Measurements from ENCODE around the gene PRSS35. TPM values are rescaled to one million over a fixed set of nuclear protein-coding genes. Genes with fewer than 3 reads are reported as not detected.

PRSS35 gene
- total RNA-seq, 2 donors from 2014 or later = not detected

DNA sequence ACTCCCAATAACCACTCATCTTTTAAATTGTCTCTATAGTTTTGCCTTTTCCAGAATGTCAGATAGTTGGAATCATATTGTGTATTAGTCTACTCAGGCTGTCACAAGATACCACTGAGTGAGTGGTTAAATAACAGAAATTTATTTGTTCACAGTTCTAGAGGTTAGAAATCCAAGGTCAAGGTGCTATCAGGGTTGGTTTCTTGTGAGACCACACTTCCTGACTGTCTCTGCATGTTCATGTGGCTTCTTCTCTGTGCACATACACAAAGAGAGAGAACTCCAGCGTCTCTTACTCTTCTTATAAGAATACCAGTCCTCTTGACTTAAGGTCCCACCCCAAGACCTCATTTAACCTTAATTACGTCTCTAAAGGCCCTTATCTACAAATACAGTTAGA is 23.9 kb upstream of the PRSS35 start:
- no peaks in the 10 kb centered on the region for H3K9me3 Mint-ChIP-seq
- no peaks in the 10 kb centered on the region for H3K27me3 Mint-ChIP-seq (ENCODE audit: low read depth)
- no peak overlapping the region for H3K27ac Mint-ChIP-seq
- no peak overlapping the region for H3K4me3 Mint-ChIP-seq
- ATAC-seq (replicated peaks in 1 of 2) = no peak
- DNase-seq = no peak
- H3K36me3 Mint-ChIP-seq (ENCODE audit: insufficient read depth in 2 of 2) = no peaks in the 10 kb centered on the region
- no peaks in the 10 kb centered on the region for H3K4me1 Mint-ChIP-seq (ENCODE audit: low read depth)

DNA sequence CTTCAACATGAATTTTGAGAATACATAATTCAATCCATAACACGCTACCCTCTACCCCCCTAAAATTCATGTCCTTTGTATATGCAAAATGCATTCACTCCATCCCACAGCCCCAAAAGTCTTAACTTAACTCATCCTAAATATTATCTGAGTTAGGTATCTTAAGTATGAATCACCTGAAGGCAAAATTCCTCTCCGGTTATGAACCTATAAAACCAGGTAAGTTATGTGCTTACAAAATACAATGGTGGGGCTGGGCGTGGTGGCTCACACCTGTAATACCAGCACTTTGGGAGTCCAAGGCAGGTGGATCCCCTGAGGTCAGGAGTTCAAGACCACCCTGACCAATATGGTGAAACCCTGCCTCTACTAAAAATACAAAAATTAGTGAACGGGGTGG is 23.5 kb upstream of the PRSS35 start:
- ATAC-seq (replicated peaks in 1 of 2) (no peak), DNase-seq (no peak)
- no peaks in the 10 kb centered on the region for H3K36me3 Mint-ChIP-seq (ENCODE audit: insufficient read depth in 2 of 2)
- no peak overlapping the region for H3K27ac Mint-ChIP-seq
- H3K4me3 Mint-ChIP-seq = no peak overlapping the region
- H3K27me3 Mint-ChIP-seq (ENCODE audit: low read depth) = no peaks in the 10 kb centered on the region
- no peaks in the 10 kb centered on the region for H3K9me3 Mint-ChIP-seq
- no peaks in the 10 kb centered on the region for H3K4me1 Mint-ChIP-seq (ENCODE audit: low read depth)

DNA sequence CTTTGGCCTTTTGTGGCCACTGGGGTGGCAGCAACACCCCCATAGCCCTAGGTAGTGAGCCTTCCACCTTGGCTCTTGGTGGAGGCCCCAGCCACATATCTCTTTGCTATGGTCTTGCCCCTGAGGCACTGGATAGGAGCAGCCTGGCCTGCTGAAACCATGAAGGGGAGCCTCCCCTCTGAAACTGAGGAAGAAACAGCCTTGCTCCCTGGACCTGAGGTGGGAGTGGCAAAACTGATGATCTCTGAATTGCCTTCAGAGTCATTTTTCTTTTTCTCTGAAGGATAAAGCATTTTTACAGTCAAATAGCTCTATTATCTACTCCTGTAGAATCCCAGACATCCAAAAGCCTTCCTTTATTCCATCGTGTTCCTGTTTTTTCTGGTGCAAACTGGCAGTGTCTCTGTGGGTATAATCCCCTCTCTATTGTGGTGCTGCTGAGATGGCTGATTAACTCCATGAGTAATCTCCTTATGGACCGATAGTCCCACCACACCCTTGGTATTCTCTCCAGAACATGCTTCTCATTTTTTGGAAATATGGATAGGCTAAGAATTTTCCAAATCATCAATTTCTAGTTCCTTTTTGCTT is 22.0 kb upstream of the PRSS35 start:
- Mint-ChIP-seq H3K4me1 (ENCODE audit: low read depth) (no peaks in the 10 kb centered on the region), H3K27me3 (ENCODE audit: low read depth) (no peaks in the 10 kb centered on the region), H3K9me3 (no peaks in the 10 kb centered on the region), H3K4me3 (no peak overlapping the region), H3K27ac (no peak overlapping the region), H3K36me3 (ENCODE audit: insufficient read depth in 2 of 2) (no peaks in the 10 kb centered on the region)
- ATAC-seq (replicated peaks in 1 of 2) = no peak
- DNase-seq = no peak

DNA sequence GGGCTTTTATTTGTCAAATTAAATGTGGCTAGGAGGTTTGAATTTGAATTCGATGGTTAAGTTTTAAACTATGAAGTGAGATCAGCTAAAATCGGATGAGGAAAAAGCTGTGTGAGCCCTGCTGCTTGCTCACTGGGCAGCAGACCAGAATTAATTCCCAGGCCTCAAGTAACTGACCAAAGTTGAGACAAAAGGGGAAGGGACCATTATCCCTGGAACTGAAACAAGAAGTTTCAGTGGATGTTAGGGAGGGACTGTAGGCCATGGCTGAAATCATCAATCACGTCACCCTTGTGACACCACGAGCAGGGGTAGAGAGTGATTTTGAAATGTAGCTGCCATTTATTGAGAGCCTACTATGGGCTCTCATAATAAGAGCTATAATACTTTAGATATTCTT is 7.0 kb upstream of the PRSS35 start:
- Mint-ChIP-seq H3K27me3 (ENCODE audit: low read depth) (peaks cover 9% of the 10 kb centered on the region), H3K27ac (no peak overlapping the region), H3K9me3 (peaks cover 0 to 5% of the 10 kb centered on the region in 2 donors), H3K4me1 (ENCODE audit: low read depth) (no peaks in the 10 kb centered on the region), H3K4me3 (no peak overlapping the region), H3K36me3 (ENCODE audit: insufficient read depth in 2 of 2) (peaks cover 0 to 3% of the 10 kb centered on the region in 2 donors)
- no peak for ATAC-seq (replicated peaks in 1 of 2)
- DNase-seq = no peak

DNA sequence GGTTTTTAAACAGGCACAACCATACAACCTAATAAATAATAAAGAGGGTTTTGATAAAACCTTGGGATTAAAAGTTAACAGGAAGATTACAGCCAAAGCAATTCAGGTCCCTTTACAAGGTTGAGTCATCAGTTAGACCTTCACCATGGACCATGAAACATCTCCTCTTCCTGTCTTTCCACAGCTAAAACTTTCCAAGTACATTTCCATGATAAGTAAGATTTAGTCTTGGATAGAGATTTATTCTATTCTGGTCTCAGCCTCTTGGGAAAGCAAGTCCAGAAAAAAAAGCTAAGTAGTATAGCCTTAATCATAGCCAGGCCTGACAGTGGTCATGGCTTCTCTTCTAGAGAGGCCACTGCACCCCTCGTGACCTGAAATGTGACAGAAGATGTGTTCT is 2.9 kb upstream of the PRSS35 start:
- ATAC-seq (replicated peaks in 1 of 2) = no peak
- Mint-ChIP-seq H3K27me3 (ENCODE audit: low read depth) (peaks cover 42% of the 10 kb centered on the region), H3K27ac (no peak overlapping the region), H3K9me3 (no peaks in the 10 kb centered on the region), H3K4me1 (ENCODE audit: low read depth) (peaks cover 4% of the 10 kb centered on the region), H3K36me3 (ENCODE audit: insufficient read depth in 2 of 2) (no peaks in the 10 kb centered on the region), H3K4me3 (no peak overlapping the region)
- no peak for DNase-seq

DNA sequence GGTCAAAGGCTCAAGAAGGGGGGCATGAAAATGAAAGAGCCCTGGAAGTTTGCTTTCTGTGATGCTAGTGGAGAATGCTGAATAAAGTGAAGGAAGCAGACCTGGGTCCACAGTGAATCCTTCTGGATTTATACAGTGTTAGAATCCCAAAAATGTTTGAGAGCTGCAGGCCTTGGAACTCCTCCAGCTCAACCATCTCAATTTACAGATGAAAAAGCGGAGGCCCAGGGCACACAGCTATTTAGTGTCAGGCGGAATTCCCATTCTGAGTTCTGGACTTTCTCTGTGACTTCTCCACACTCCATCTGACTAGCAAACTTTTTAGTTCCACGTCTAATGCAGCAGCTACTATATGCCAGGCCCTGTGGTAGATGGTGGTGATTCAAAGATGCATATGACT is 1.5 kb upstream of the PRSS35 start:
- H3K4me3 Mint-ChIP-seq = no peak overlapping the region
- H3K36me3 Mint-ChIP-seq (ENCODE audit: insufficient read depth in 2 of 2) = no peaks in the 10 kb centered on the region
- H3K27ac Mint-ChIP-seq = no peak overlapping the region
- ATAC-seq (replicated peaks in 1 of 2) = no peak
- no peaks in the 10 kb centered on the region for H3K9me3 Mint-ChIP-seq
- H3K4me1 Mint-ChIP-seq (ENCODE audit: low read depth) = peaks cover 4% of the 10 kb centered on the region
- no peak for DNase-seq
- H3K27me3 Mint-ChIP-seq (ENCODE audit: low read depth) = peaks cover 45% of the 10 kb centered on the region

DNA sequence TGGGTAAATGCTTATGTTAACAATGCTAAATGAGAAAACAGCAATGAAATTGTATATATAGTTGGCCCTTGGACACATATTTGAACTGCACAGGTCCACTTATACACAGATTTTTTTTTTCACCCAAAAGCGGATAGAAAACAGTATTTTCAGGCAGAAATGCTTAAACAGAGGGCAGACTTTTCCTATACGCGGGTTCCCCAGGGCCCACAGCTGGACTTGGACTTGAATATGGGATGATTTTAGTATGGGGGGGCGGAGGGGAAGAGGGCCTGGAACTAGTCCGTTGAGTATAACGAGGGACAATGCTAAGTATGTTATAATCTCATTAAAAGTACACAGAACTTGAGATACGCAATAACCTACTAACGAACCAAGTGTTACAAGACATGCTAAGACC is 1.1 kb upstream of the PRSS35 start:
- Mint-ChIP-seq H3K4me1 (ENCODE audit: low read depth) (peaks cover 4% of the 10 kb centered on the region), H3K36me3 (ENCODE audit: insufficient read depth in 2 of 2) (no peaks in the 10 kb centered on the region), H3K27ac (no peak overlapping the region), H3K4me3 (peak overlapping the region in 1 of 2 donors; percentile 66), H3K27me3 (ENCODE audit: low read depth) (peaks cover 48% of the 10 kb centered on the region), H3K9me3 (no peaks in the 10 kb centered on the region)
- DNase-seq (no peak), ATAC-seq (replicated peaks in 1 of 2) (no peak)

DNA sequence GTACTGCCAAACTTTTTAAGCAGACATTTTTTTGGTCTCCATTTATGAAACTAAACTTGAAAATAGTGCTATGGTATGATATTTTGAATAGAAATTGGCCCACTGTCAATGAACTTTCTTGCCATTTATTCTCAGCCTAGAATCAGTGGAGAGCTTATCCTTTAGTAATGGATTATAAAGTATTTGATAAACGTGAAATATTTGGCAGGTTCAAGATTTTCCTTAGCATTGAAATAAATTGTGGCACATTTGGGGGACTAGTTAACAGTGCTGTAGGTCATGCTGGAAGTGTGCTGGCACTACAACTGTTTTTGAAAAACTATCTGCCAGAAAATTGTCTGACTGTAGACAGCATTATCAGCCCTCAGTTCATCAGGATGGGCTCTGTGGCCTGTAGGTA is 2.1 kb downstream of the PRSS35 start:
- H3K4me1 Mint-ChIP-seq (ENCODE audit: low read depth) = peaks cover 4% of the 10 kb centered on the region
- no peaks in the 10 kb centered on the region for H3K36me3 Mint-ChIP-seq (ENCODE audit: insufficient read depth in 2 of 2)
- DNase-seq (no peak), ATAC-seq (replicated peaks in 1 of 2) (no peak)
- H3K9me3 Mint-ChIP-seq = no peaks in the 10 kb centered on the region
- no peak overlapping the region for H3K27ac Mint-ChIP-seq
- no peak overlapping the region for H3K4me3 Mint-ChIP-seq
- H3K27me3 Mint-ChIP-seq (ENCODE audit: low read depth) = peaks cover 45% of the 10 kb centered on the region

DNA sequence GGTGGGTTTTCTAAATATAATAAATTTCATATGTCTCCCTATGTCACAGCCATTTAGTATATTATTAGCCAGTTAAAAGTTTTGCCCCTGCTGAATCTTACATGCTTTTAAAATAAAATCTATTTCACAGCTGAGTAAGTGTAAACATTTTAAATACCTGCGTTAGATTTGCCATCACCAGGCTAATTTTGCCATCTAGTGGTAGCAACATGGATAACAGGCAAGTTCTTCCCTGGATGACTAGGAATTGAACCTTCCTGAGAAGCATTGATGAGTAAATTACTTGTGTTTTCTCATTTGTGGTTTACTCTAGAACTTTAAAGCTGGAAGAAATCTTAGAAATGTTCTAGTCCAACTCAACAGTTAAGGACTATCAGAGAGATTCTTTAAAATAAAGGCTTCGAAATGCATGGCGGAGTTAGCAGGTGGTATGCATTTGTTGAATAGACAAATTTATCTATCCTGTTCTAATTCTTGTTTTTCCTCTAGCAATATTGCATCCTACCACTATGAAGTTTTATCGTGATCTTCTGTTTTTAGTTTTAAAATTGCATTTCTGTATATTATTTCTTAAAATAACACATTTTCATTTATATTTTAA is 2.6 kb downstream of the PRSS35 start:
- no peak for ATAC-seq (replicated peaks in 1 of 2)
- Mint-ChIP-seq H3K27ac (no peak overlapping the region), H3K9me3 (no peaks in the 10 kb centered on the region), H3K36me3 (ENCODE audit: insufficient read depth in 2 of 2) (no peaks in the 10 kb centered on the region), H3K27me3 (ENCODE audit: low read depth) (peaks cover 45% of the 10 kb centered on the region), H3K4me3 (no peak overlapping the region), H3K4me1 (ENCODE audit: low read depth) (peaks cover 4% of the 10 kb centered on the region)
- DNase-seq = peak; percentile 2 to 35

DNA sequence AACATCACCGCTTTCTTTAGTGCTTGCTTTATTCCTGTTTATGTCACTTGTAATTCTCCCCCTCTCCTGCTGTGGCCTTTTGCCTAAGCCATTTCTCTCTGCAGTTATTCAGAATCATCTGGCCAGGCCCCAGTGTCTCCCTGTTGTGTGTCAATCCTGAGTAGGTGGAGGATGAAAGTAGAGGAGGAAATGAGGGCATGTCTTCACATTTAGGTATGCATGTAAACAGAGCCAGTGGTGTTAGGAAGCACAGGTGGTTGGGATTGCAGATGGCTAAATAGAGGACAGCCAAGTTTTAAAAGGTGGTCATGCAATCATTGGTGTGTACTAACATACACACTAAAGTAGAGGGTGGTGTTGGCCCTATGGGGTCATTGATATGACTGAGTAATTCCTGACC is 5.2 kb downstream of the PRSS35 start:
- Mint-ChIP-seq H3K27ac (no peak overlapping the region), H3K36me3 (ENCODE audit: insufficient read depth in 2 of 2) (no peaks in the 10 kb centered on the region), H3K9me3 (no peaks in the 10 kb centered on the region), H3K4me1 (ENCODE audit: low read depth) (no peaks in the 10 kb centered on the region), H3K4me3 (no peak overlapping the region), H3K27me3 (ENCODE audit: low read depth) (peaks cover 31% of the 10 kb centered on the region)
- ATAC-seq (replicated peaks in 1 of 2) (no peak), DNase-seq (no peak)

DNA sequence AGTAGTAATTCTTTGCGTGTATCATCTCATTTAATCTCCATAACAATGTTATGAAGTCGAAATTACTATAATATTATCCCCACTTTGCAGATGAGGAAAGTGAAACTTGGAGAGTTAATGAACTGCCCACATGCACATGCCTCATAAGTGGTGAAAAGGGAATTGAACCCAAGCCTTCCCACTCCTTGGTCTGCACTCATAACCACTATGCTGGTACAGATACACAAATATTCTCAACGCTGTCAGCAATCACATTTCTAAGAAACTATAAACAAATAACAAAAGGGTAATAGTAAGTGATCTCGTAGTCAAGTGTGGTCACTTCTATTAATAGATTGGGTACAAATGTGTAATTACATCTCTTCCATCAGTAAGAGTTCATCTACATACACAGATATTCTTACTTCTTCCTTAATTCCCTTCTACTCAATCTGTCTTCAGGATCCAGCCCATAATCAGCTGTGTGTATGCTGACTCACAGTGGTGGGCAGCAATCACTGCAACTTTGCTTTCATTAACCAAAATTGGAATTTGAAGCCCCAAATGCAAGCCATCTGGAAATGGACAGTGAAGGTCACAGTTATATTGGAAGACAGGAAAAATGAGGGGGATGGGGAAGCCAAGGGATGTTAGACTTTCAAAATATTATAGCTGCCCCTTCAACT is 6.6 kb downstream of the PRSS35 start:
- Mint-ChIP-seq H3K27ac (no peak overlapping the region), H3K4me1 (ENCODE audit: low read depth) (no peaks in the 10 kb centered on the region), H3K4me3 (no peak overlapping the region), H3K9me3 (no peaks in the 10 kb centered on the region), H3K27me3 (ENCODE audit: low read depth) (peaks cover 22% of the 10 kb centered on the region), H3K36me3 (ENCODE audit: insufficient read depth in 2 of 2) (no peaks in the 10 kb centered on the region)
- ATAC-seq (replicated peaks in 1 of 2) = no peak
- no peak for DNase-seq

DNA sequence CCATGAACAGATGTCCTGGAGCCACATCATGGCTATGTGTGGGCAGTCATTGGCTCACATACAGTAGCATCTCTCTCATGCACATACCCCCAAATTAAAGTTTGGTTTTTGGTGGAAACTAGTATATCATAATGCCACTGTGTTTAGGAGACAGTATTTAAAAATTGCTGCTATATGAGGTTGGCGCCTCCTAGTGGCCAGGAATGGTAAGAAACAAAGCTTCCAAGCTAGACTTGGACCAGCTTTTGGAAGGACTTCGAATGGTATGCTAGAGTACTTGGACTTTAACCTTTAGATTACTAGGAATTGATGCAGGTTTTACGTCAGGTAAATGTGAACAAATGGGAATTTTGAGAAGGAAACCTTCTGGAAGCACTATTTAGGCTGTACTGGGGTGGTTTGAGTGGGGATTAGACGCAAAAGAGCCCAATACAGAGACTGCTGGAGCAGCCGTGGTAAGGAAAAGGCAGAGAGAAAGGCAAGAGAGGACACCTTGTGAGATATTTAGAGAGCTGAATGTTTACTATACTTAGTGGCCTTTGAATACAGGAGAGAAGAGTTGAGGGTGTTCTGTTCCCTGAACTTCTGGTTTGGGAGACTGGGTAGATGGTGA is 23.8 kb downstream of the PRSS35 start:
- Mint-ChIP-seq H3K4me3 (no peak overlapping the region), H3K36me3 (ENCODE audit: insufficient read depth in 2 of 2) (no peaks in the 10 kb centered on the region), H3K4me1 (ENCODE audit: low read depth) (no peaks in the 10 kb centered on the region), H3K27me3 (ENCODE audit: low read depth) (peaks cover 8% of the 10 kb centered on the region), H3K9me3 (no peaks in the 10 kb centered on the region), H3K27ac (no peak overlapping the region)
- peak; percentile 33 to 50 for DNase-seq
- ATAC-seq (replicated peaks in 1 of 2) = peak in 1 of 2 donors; percentile 48

DNA sequence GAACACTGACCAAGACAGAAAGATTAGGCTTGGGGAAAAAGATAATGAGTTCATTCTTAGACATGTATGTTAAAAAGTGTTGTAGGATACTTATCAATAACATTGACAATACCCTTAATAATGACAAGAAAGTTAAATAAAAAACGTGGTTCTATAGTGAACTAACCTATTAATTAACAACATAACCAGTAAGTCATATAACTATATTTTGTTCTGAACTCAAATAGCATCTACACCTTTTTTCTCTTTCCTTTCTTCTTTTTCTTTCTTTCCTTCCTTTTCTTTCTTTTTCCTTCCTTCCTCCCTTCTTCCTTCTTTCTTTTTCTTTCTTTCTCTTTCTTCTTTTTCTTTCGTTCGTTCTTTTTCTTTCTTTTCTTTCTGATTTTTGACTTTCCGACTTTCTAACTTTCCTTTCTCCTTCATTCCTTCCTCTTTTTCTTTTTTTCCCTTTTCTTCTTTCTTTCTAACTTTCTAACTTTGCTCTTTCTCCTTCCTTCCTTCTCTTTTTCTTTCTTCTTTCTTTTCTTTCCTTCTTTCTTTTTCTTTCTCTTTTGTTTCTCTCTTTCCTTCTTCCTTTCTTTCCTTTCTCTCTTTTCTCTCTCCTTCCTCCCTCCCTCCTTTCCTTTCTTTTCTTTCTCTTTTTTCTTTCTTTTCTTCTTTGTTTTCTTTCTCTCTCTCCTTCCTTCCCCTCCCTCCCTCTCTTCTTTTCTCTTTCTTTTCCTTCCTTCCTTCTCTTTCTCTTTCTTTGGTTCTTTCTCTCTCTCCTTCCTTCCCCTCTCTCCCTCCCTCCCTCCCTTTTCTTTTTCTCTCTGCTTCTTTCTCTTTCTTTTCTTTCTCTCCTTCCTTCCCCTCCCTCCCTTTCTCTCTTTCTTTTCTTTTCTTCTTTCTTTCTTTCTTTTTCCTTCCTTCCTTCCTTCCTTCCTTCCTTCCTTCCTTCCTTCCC is 24.6 kb downstream of the PRSS35 start:
- H3K36me3 Mint-ChIP-seq (ENCODE audit: insufficient read depth in 2 of 2) = no peaks in the 10 kb centered on the region
- H3K9me3 Mint-ChIP-seq = no peaks in the 10 kb centered on the region
- H3K4me1 Mint-ChIP-seq (ENCODE audit: low read depth) = no peaks in the 10 kb centered on the region
- peaks cover 8% of the 10 kb centered on the region for H3K27me3 Mint-ChIP-seq (ENCODE audit: low read depth)
- no peak overlapping the region for H3K4me3 Mint-ChIP-seq
- no peak overlapping the region for H3K27ac Mint-ChIP-seq
- DNase-seq = no peak
- ATAC-seq (replicated peaks in 1 of 2) = no peak

Data from activated T-cell treated with anti-CD3 and anti-CD28 coated beads, Interleukin-2, amount 50 U/mL, for 72 hours (primary cell).